Rectal smooth muscle tissue (tissue), 1 donor: ENCODE results near the gene CITED1.
A peak's percentile ranks its signal among the peaks of the same experiment; 100 is the strongest.
"Not testable (repeated sequence)": the region's sequence is repeated elsewhere in the genome, so short reads cannot be mapped to it uniquely, and the experiment has no call there.

ENCODE experiments used
- H3K27ac ChIP-seq: one replicate; pipeline ENCODE4 v1.7.0; 2013; ENCODE audit warnings: low read depth, low read length, inconsistent platforms
- H3K27me3 ChIP-seq: one replicate; pipeline ENCODE4 v1.7.0; 2013; ENCODE audit warnings: low read length; ENCODE audit not compliant: control insufficient read depth, insufficient read depth
- H3K36me3 ChIP-seq: one replicate; pipeline ENCODE4 v1.7.0; 2013; ENCODE audit warnings: low read length; ENCODE audit not compliant: control insufficient read depth, insufficient read depth
- H3K4me1 ChIP-seq: one replicate; pipeline ENCODE4 v1.7.0; 2013; ENCODE audit warnings: low read length; ENCODE audit not compliant: control insufficient read depth, insufficient read depth
- H3K4me3 ChIP-seq: one replicate; pipeline ENCODE4 v1.7.0; 2013; ENCODE audit warnings: low read length
- H3K9ac ChIP-seq: one replicate; pipeline ENCODE4 v1.7.0; 2013; ENCODE audit warnings: low read length

CITED1 gene

GRCh38 chrX:72319651-72320050, 13.9 kb upstream of the CITED1 start:
- not testable (repeated sequence) for H3K9ac ChIP-seq, H3K27ac ChIP-seq, H3K36me3 ChIP-seq, H3K4me1 ChIP-seq, H3K27me3 ChIP-seq, H3K4me3 ChIP-seq

- Histone ChIP-seq H3K9ac (no peak overlapping the region), H3K27me3 (no peaks in the 10 kb centered on the region), H3K4me3 (no peak overlapping the region), H3K36me3 (no peaks in the 10 kb centered on the region), H3K27ac (no peak overlapping the region), H3K4me1 (peaks cover 4% of the 10 kb centered on the region)
These were observed 11.4 kb upstream of the CITED1 start for GRCh38 chrX:72317139-72317538.

DNA sequence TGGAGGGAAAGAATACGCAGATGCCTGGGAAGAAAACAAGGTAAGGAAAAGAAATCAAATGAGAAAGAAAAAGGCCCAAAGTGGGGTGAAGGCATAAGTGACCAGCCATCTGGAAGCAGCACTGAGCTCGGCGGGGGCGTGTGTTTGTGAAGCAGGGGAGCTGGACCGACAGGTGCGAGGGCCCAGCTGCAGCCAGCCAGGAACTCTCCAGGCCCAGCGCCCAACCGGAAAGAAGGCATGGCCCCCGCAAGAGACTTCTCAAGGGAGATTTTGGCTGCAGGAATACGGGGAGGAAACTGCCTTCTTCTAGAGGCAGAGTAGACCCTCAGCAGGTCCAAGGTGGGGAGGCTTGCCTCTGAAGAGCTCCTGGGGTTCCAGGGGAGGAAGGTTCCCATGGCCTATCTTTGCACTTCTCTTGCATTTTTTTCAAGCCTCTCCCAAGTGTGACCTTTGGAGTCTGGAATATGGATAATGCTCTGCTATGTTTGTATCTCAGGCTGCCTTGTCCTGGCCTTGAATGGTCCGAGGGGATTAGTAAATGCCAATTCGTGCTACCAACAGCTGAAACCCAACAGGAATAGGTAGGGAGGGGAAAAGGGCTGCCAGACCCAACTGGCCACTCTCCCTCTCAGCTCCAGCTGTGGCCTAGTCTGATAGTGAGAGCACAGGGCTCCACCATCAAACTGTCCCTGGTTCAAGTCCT, 10.8 kb upstream of the CITED1 start:
- Histone ChIP-seq H3K27me3 (no peaks in the 10 kb centered on the region), H3K4me3 (no peak overlapping the region), H3K36me3 (no peaks in the 10 kb centered on the region), H3K4me1 (peaks cover 4% of the 10 kb centered on the region), H3K27ac (no peak overlapping the region), H3K9ac (no peak overlapping the region)

- Histone ChIP-seq H3K4me3 (no peak overlapping the region), H3K27ac (no peak overlapping the region), H3K27me3 (no peaks in the 10 kb centered on the region), H3K9ac (no peak overlapping the region), H3K4me1 (peaks cover 4% of the 10 kb centered on the region), H3K36me3 (no peaks in the 10 kb centered on the region)
These were observed 9.2 kb upstream of the CITED1 start for GRCh38 chrX:72314881-72315280.

- Histone ChIP-seq H3K4me3 (no peak overlapping the region), H3K36me3 (no peaks in the 10 kb centered on the region), H3K27me3 (no peaks in the 10 kb centered on the region), H3K27ac (no peak overlapping the region), H3K4me1 (peaks cover 4% of the 10 kb centered on the region), H3K9ac (no peak overlapping the region)
These were observed 8.3 kb upstream of the CITED1 start for GRCh38 chrX:72313707-72314641.

DNA sequence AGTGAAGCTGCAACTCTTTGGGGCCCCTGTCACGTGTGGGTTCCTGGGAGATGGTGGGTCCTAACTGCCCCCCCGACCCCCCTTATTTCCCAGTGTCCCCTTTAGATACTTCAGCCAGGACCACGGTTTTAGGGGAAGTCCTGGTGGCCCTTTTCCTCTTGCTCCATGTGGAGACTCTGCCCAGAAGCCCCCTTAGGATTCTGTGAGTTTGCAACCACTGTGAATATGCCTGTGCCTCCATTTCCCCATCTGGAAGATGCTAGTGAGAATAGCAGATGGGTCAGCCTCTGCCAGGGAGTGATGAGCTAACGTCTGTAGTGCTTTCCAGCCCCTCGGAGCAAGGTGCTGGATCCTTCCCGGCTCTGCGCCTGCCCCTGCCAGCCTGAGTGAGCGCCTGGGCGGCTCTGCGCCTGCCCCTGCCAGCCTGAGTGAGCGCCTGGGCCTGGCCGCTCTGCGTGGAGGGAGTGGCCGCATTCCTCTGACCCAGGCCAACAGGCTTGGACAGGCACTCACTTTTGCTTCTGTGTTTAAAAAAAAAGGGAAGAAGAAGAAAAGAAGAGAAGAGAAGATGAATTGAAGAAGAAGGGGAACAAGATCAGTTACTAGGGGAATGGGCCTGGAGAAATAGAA, 6.7 kb upstream of the CITED1 start:
- Histone ChIP-seq H3K27ac (no peak overlapping the region), H3K9ac (no peak overlapping the region), H3K27me3 (peaks cover 11% of the 10 kb centered on the region), H3K4me1 (peaks cover 13% of the 10 kb centered on the region), H3K36me3 (no peaks in the 10 kb centered on the region), H3K4me3 (no peak overlapping the region)

DNA sequence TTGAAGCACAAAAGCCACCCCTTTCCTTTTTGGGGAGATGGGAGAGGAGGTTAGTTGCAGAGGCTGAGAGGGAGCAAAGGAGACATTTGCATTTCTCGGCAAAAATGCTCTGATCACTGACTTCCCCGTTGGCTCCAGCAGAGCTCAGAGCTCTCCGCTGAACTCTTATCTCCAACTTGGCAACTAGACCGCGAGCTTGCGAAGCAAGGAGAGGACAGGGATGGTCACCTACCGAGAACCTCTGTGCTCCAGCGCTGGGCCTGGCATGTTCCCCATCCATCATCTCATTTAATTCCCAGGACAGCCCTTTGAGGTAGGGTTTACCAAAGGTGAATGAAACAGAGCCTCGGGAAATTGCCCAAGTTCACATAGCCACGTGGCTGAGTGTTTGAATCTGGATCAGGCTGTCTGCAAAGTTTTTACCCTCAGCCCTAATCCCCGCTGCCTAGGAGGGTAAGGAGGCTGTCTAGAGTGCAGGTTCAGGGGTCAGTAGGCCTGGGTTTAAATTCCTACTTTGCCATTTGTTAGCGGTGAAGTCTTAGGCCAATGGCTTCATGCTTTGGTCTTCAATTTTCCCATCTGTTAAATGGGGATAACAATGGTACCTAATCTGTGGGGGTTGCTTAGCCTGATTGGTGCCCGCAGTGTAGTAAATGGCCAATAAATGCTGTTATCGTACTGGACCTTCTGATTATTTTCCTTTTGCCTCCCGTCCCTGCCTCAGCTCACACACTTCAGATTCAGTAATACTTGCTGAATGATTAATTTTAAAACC, 3.8 kb upstream of the CITED1 start:
- Histone ChIP-seq H3K36me3 (no peaks in the 10 kb centered on the region), H3K9ac (no peak overlapping the region), H3K4me1 (peaks cover 17% of the 10 kb centered on the region), H3K27ac (no peak overlapping the region), H3K27me3 (peaks cover 16% of the 10 kb centered on the region), H3K4me3 (peak overlapping the region; percentile 61)

GRCh38 chrX:72308566-72309296, 3.0 kb upstream of the CITED1 start:
- peak overlapping the region; percentile 61 for H3K4me3 ChIP-seq
- no peak overlapping the region for H3K9ac ChIP-seq
- H3K27ac ChIP-seq, result no peak overlapping the region
- H3K36me3 ChIP-seq, result no peaks in the 10 kb centered on the region
- peaks cover 17% of the 10 kb centered on the region for H3K27me3 ChIP-seq
- peaks cover 13% of the 10 kb centered on the region for H3K4me1 ChIP-seq

DNA sequence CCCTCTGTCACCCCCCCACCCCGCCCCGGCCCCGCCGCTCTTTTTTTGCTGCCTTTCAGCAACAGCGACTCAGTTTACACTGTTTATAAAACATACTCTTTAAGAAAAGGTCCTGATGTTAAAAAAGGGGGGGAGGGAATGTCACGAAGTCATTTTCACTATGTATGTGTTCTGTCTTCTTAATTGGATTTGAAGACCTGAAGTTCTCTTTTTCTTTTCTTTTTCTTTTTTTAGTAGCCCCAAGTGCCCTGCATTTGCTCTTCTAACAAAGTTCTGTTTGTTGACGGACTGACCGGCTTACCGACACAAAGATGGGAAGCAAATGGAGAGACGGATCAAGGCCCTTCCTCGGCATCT, 2.5 kb upstream of the CITED1 start:
- Histone ChIP-seq H3K36me3 (no peaks in the 10 kb centered on the region), H3K4me1 (peaks cover 13% of the 10 kb centered on the region), H3K4me3 (peak overlapping the region; percentile 61), H3K27me3 (peaks cover 23% of the 10 kb centered on the region), H3K27ac (no peak overlapping the region), H3K9ac (no peak overlapping the region)

DNA sequence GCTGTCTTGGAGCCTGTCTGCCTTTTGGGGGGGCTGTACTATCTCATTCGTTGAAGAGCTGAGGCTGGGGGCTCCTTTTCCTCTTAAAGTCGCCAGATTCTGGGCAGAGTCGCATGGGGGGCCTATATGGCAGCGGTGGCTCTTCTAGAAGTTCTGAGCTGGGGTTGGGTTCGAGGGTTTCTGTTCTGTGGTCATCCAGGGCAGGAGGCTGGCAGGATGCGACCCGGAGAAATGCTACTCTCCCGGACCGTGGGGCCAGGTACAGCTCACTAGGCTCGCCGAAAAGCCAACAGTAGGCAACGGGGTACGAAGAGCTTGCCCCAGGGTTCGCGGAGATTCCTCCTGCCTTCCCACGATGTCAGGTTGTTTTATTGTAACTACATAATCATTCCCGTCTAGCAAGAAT, 1.9 kb upstream of the CITED1 start:
- Histone ChIP-seq H3K9ac (no peak overlapping the region), H3K36me3 (no peaks in the 10 kb centered on the region), H3K4me1 (peaks cover 13% of the 10 kb centered on the region), H3K27me3 (peaks cover 27% of the 10 kb centered on the region), H3K27ac (no peak overlapping the region), H3K4me3 (peak overlapping the region; percentile 69)

- no peaks in the 10 kb centered on the region for H3K36me3 ChIP-seq
- H3K4me3 ChIP-seq, result peak overlapping the region; percentile 69
- H3K4me1 ChIP-seq, result peaks cover 13% of the 10 kb centered on the region
- H3K27ac ChIP-seq, result no peak overlapping the region
- H3K27me3 ChIP-seq, result peaks cover 29% of the 10 kb centered on the region
- H3K9ac ChIP-seq, result no peak overlapping the region
These were observed 1.3 kb upstream of the CITED1 start for GRCh38 chrX:72306851-72307645.
